ENCODE measurements around the gene MLLT3.

The MLLT3 gene

GRCh38 chr9:20314981-20315380, 307.3 kb downstream of the MLLT3 start:
- TF ChIP-seq REST (IDR thresholded peaks at IDR 0.05; ENCODE audit: insufficient read depth in 1 of 2, low read depth in 2 of 2, low read length in 2 of 2): no peak
- TF ChIP-seq SIN3A (IDR thresholded peaks at IDR 0.05; ENCODE audit: borderline replicate concordance, insufficient read depth, low read length): no peak
- TF ChIP-seq TAF1 (IDR thresholded peaks at IDR 0.05; ENCODE audit: borderline replicate concordance, insufficient read depth, low read length): no peak
- TF ChIP-seq POLR2AphosphoS5 (IDR thresholded peaks at IDR 0.05; ENCODE audit: low read depth, low read length): no peak
- TF ChIP-seq FOXP2 (optimal IDR thresholded peaks at IDR 0.05; ENCODE audit: borderline replicate concordance, extremely low read depth, extremely low read length, insufficient read depth): no peak

- TF ChIP-seq TAF1 (IDR thresholded peaks at IDR 0.05; ENCODE audit: borderline replicate concordance, insufficient read depth, low read length): no peak
- TF ChIP-seq REST (IDR thresholded peaks at IDR 0.05; ENCODE audit: insufficient read depth in 1 of 2, low read depth in 2 of 2, low read length in 2 of 2): no peak
- TF ChIP-seq SIN3A (IDR thresholded peaks at IDR 0.05; ENCODE audit: borderline replicate concordance, insufficient read depth, low read length): no peak
- no peak for TF ChIP-seq FOXP2 (optimal IDR thresholded peaks at IDR 0.05; ENCODE audit: borderline replicate concordance, extremely low read depth, extremely low read length, insufficient read depth)
- TF ChIP-seq POLR2AphosphoS5 (IDR thresholded peaks at IDR 0.05; ENCODE audit: low read depth, low read length): no peak
These were observed 308.9 kb downstream of the MLLT3 start for GRCh38 chr9:20313415-20313814.

DNA sequence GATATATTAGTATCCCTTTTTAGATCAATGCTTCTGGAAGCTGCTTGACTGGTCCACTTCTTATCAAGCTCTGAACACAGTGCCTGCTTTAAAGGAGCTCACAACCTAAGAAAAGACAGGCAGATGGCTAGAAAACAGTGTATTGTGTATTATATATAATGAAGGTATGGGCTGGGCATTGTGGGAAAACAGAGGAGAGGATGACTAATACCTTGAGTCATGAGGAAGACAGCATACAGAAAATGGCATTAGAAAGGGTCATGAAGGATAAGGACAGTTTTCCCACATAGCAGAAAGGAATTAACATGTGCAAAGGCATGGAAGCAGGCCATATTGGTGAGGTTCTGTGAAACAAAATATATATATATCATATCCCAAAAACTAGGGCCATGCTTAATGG, 309.6 kb downstream of the MLLT3 start:
- no peak for TF ChIP-seq REST (IDR thresholded peaks at IDR 0.05; ENCODE audit: insufficient read depth in 1 of 2, low read depth in 2 of 2, low read length in 2 of 2)
- no peak for TF ChIP-seq SIN3A (IDR thresholded peaks at IDR 0.05; ENCODE audit: borderline replicate concordance, insufficient read depth, low read length)
- TF ChIP-seq POLR2AphosphoS5 (IDR thresholded peaks at IDR 0.05; ENCODE audit: low read depth, low read length): no peak
- no peak for TF ChIP-seq FOXP2 (optimal IDR thresholded peaks at IDR 0.05; ENCODE audit: borderline replicate concordance, extremely low read depth, extremely low read length, insufficient read depth)
- no peak for TF ChIP-seq TAF1 (IDR thresholded peaks at IDR 0.05; ENCODE audit: borderline replicate concordance, insufficient read depth, low read length)

DNA sequence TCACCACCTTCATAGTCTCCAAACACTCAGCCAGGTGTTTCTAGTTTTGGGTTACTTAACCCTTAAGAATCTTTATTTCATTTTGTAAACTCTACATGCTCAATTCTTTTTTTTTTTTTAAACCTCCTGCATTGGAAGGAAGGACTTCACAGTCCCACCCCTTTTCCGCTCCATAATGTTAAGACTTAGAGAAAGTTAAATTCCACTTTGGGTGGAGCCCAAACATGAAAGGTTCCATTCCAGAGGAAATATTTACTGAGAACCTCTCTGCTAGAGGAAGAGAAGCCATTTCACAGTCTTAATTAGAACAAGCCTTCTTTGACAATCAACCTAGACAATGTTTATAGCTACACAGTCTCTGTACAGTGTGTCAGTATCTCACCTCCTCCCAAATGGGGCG, 312.3 kb downstream of the MLLT3 start:
- TF ChIP-seq POLR2AphosphoS5 (IDR thresholded peaks at IDR 0.05; ENCODE audit: low read depth, low read length) (no peak), REST (IDR thresholded peaks at IDR 0.05; ENCODE audit: insufficient read depth in 1 of 2, low read depth in 2 of 2, low read length in 2 of 2) (no peak), FOXP2 (optimal IDR thresholded peaks at IDR 0.05; ENCODE audit: borderline replicate concordance, extremely low read depth, extremely low read length, insufficient read depth) (no peak), TAF1 (IDR thresholded peaks at IDR 0.05; ENCODE audit: borderline replicate concordance, insufficient read depth, low read length) (no peak)

GRCh38 chr9:20309124-20309523, 313.2 kb downstream of the MLLT3 start:
- TF ChIP-seq POLR2AphosphoS5 (IDR thresholded peaks at IDR 0.05; ENCODE audit: low read depth, low read length): no peak
- no peak for TF ChIP-seq SIN3A (IDR thresholded peaks at IDR 0.05; ENCODE audit: borderline replicate concordance, insufficient read depth, low read length)
- no peak for TF ChIP-seq REST (IDR thresholded peaks at IDR 0.05; ENCODE audit: insufficient read depth in 1 of 2, low read depth in 2 of 2, low read length in 2 of 2)
- no peak for TF ChIP-seq FOXP2 (optimal IDR thresholded peaks at IDR 0.05; ENCODE audit: borderline replicate concordance, extremely low read depth, extremely low read length, insufficient read depth)
- TF ChIP-seq TAF1 (IDR thresholded peaks at IDR 0.05; ENCODE audit: borderline replicate concordance, insufficient read depth, low read length): no peak

Measured in PFSK-1 (cell line).